Upper lobe of right lung (tissue), 1 donor: ENCODE data around the gene TCEAL8. TPM values are rescaled to one million over a fixed set of nuclear protein-coding genes. Genes with fewer than 3 reads are reported as not detected.

Experiments
- ATAC-seq: fragments of 200-7000 bp; cut with Tn5 transposase; one replicate; pipeline ENCODE4 v1.9.1; 2020; ENCODE audit warnings: mild to moderate bottlenecking, moderate library complexity
- DNase-seq: peaks from one replicate; pipeline ENCODE4 v3.0.0-alpha.2; 2020
- H3K27ac ChIP-seq: fragments of 200-600 bp; one replicate; pipeline ENCODE4 v1.8.0; 2022
- H3K27me3 ChIP-seq: fragments of 200-600 bp; one replicate; pipeline ENCODE4 v1.8.0; 2022; ENCODE audit warnings: mild to moderate bottlenecking
- H3K36me3 ChIP-seq: fragments of 200-600 bp; one replicate; pipeline ENCODE4 v1.8.0; 2022
- H3K4me1 ChIP-seq: fragments of 200-600 bp; one replicate; pipeline ENCODE4 v1.8.0; 2022
- H3K4me3 ChIP-seq: fragments of 200-600 bp; one replicate; pipeline ENCODE4 v1.8.0; 2022; ENCODE audit warnings: mild to moderate bottlenecking
- H3K9me3 ChIP-seq: fragments of 200-600 bp; one replicate; pipeline ENCODE4 v1.8.0; 2022
- intact Hi-C: fragments of 100-400 bp; cut with DNase I; formaldehyde crosslinking; loops from one replicate; pipeline ENCODE4 v1.11.0; 2022
- total RNA-seq: library from RNA; stranded (reverse); fragmentation: NEBNext Ultra II Directional; extraction: Animal tissue kit (Norgen Biotek cat#: 25700); gene quantifications from one replicate; pipeline ENCODE4 v1.2.1, GENCODE V29; 2021
- TF ChIP-seq, protein P1 (sequence below): fragments of 200-600 bp; IDR thresholded peaks from one replicate; pipeline ENCODE4 v1.8.0; 2022; ENCODE audit warnings: antibody characterized with exemption
- donor health status: DM: no; HTN: yes; CAD: no; lungs with severe emphysema.

Gene TCEAL8
- total RNA-seq, 1 donor from 2014 or later: 42.9 TPM

DNA sequence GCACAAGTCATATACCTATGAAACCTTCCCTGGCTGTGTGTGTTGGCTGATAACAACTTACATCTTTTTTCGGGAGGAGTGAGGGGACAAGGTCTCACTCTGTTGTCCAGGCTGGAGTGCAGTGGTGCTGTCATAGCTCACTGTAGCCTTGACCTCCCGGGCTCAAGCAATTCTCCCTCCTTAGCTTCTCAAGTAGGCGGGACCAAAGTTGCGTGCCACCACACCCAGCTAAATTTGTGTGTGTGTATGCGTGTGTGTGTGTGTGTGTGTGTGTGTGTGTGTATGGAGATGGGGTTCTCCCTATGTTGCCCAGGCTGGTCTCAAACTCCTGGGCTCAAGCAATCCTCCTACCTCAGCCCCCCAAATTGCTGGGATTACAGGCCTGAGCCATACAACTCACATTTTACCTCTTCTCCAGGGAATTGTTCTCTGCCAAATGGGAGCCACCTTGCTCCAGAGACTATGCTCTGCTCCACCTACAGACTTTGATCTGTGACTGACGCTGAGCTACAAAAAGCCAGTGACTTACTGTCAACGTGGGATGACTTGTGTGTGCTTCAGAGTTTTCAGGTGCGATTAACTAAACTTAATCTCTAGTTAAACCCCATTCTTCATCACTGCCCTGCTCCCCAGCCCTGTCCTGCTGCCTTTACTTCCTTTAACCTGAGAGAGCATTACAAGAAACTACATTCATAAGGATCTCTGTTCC, 42.1 kb downstream of the TCEAL8 start:
- no peak for ATAC-seq
- H3K27me3 ChIP-seq: no peaks in the 10 kb centered on the region
- DNase-seq: no peak
- H3K4me3 ChIP-seq: no peak overlapping the region
- H3K4me1 ChIP-seq: no peaks in the 10 kb centered on the region
- intact Hi-C loops: no loop called here
- TF ChIP-seq, protein P1, sequence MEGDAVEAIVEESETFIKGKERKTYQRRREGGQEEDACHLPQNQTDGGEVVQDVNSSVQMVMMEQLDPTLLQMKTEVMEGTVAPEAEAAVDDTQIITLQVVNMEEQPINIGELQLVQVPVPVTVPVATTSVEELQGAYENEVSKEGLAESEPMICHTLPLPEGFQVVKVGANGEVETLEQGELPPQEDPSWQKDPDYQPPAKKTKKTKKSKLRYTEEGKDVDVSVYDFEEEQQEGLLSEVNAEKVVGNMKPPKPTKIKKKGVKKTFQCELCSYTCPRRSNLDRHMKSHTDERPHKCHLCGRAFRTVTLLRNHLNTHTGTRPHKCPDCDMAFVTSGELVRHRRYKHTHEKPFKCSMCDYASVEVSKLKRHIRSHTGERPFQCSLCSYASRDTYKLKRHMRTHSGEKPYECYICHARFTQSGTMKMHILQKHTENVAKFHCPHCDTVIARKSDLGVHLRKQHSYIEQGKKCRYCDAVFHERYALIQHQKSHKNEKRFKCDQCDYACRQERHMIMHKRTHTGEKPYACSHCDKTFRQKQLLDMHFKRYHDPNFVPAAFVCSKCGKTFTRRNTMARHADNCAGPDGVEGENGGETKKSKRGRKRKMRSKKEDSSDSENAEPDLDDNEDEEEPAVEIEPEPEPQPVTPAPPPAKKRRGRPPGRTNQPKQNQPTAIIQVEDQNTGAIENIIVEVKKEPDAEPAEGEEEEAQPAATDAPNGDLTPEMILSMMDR: no peak
- no peak overlapping the region for H3K27ac ChIP-seq
- H3K36me3 ChIP-seq: no peaks in the 10 kb centered on the region
- no peaks in the 10 kb centered on the region for H3K9me3 ChIP-seq

DNA sequence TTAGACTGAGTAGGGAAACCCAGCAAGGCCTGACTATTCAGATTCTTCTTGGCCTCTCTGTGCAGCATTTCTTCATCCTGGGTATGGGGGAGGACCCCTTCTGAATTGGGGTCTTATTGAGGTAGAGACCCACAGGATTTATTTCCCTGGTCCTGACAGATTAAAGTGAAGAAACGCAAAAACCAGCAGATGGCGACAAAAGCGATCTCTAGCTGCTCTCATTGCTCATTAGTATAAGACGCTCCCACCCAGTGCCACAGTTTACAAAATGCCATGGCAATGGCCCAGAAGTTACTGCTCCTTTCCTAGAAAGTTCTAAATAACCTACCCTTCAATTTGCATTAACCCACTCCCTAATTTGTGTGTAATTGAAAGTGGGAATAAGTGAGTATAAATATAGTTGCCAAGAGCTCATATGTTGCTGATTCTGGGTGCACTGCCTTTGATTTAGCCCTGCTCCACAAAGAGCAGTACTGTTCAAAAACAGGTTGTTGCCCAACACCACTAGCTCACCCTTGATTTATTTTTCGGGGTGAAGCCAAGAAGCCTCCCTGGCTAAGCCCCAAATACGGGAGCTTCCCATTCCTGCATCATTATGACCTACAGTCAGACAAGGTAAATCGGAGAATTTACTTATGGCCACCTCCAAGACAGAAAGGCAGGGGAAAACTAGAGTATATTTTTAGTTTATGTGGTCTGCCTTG, 43.8 kb downstream of the TCEAL8 start:
- DNase-seq (no peak), ATAC-seq (peak; percentile 38)
- TF ChIP-seq, protein P1: peak; percentile 46
- intact Hi-C loops: no loop called here
- Histone ChIP-seq H3K4me3 (no peak overlapping the region), H3K4me1 (no peaks in the 10 kb centered on the region), H3K27me3 (no peaks in the 10 kb centered on the region), H3K27ac (no peak overlapping the region), H3K9me3 (no peaks in the 10 kb centered on the region), H3K36me3 (no peaks in the 10 kb centered on the region)

DNA sequence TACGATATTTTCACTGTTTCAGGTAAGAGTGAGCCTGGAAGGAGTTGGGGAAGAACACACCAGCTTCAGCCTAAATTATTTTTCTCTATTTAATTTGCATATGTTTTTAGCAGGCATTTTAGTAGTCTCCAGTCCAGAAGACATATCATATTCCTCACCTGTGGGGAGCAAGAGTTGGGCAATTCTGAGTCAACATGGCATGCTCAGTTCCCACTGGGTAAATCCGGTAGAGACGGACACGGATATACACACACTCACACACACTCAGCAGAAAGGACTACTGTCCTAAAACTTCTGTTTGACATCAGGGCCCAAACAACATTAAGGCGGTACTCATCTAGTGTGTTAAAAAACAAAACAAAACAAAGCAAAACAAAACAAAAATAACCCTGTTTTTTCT, 44.9 kb downstream of the TCEAL8 start:
- no peaks in the 10 kb centered on the region for H3K9me3 ChIP-seq
- intact Hi-C loops: no loop called here
- ATAC-seq: no peak
- H3K27ac ChIP-seq: no peak overlapping the region
- H3K27me3 ChIP-seq: no peaks in the 10 kb centered on the region
- no peak for DNase-seq
- H3K36me3 ChIP-seq: no peaks in the 10 kb centered on the region
- no peak overlapping the region for H3K4me3 ChIP-seq
- TF ChIP-seq, protein P1: no peak
- no peaks in the 10 kb centered on the region for H3K4me1 ChIP-seq

Other genes with a start within 250 kb of the TCEAL8 start
- 1.0 TPM for gene BEX1, start 191.0 kb downstream of the TCEAL8 start, total RNA-seq
- 14.1 TPM for gene NXF3, start 162.0 kb downstream of the TCEAL8 start, total RNA-seq
- 36.1 TPM for gene BEX4, start 40.0 kb downstream of the TCEAL8 start, total RNA-seq
- not detected for gene TCEAL5, start 21.6 kb upstream of the TCEAL8 start, total RNA-seq
- gene BEX2, start 55.8 kb upstream of the TCEAL8 start, total RNA-seq: 16.9 TPM
- gene TCEAL7, start 75.1 kb upstream of the TCEAL8 start, total RNA-seq: 2.6 TPM
- 45.4 TPM for gene TCEAL9, start 101.4 kb upstream of the TCEAL8 start, total RNA-seq
- gene BEX3, start 121.4 kb upstream of the TCEAL8 start, total RNA-seq: 124 TPM